BLaER1 (cell line): ENCODE measurements around the gene AP4M1.

Experiments
- H3K27ac ChIP-seq: shearing (Covaris generic); formaldehyde crosslinking; 2 replicates; pipeline ENCODE4 v1.8.1; 2022
- H3K27me3 ChIP-seq: shearing (Covaris generic); formaldehyde crosslinking; 2 replicates; pipeline ENCODE4 v1.8.1; 2022
- H3K36me3 ChIP-seq: shearing (Covaris generic); formaldehyde crosslinking; 2 replicates; pipeline ENCODE4 v1.8.1; 2022
- H3K4me1 ChIP-seq: shearing (Covaris generic); formaldehyde crosslinking; 2 replicates; pipeline ENCODE4 v1.8.1; 2022
- H3K4me2 ChIP-seq: shearing (Covaris generic); formaldehyde crosslinking; 2 replicates; pipeline ENCODE4 v1.8.1; 2022
- H3K4me3 ChIP-seq: shearing (Covaris generic); formaldehyde crosslinking; 2 replicates; pipeline ENCODE4 v1.8.1; 2022
- H3K9ac ChIP-seq: shearing (Covaris generic); formaldehyde crosslinking; 2 replicates; pipeline ENCODE4 v1.8.1; 2022
- H3K9me3 ChIP-seq: shearing (Covaris generic); formaldehyde crosslinking; 2 replicates; pipeline ENCODE4 v1.8.1; 2022
- H4K20me1 ChIP-seq: shearing (Covaris generic); formaldehyde crosslinking; 2 replicates; pipeline ENCODE4 v1.8.1; 2022
- Cebpa-rat ChIP-seq: shearing (Covaris generic); IDR thresholded peaks from 2 replicates; pipeline ENCODE4 v1.8.1; 2022

The AP4M1 gene

DNA sequence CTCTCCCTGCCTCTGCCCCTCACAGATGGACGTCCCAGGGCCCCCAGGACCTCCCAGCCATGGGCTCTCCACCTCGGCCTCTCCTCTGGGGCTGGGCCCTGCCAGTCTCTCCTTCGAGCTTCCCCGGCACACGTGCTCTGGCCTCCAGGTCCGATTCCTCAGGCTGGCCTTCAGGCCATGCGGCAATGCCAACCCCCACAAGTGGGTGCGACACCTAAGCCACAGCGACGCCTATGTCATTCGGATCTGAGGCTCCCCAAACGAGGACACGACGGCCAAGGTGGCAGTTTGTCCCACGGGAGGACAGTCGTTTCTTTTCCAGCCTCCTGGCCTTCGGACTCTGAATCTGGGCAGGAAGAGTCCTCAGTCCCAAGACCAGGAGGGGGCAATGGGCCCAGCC lies 5.2 kb downstream of the AP4M1 start:
- Histone ChIP-seq H3K4me3 (no peak overlapping the region), H3K27ac (no peak overlapping the region), H4K20me1 (no peaks in the 10 kb centered on the region), H3K4me2 (no peak overlapping the region), H3K9ac (no peak overlapping the region), H3K9me3 (no peaks in the 10 kb centered on the region), H3K4me1 (peaks cover 36% of the 10 kb centered on the region), H3K27me3 (no peaks in the 10 kb centered on the region), H3K36me3 (peaks cover 90% of the 10 kb centered on the region)
- TF ChIP-seq Cebpa-rat: no peak

- no peaks in the 10 kb centered on the region for H3K27me3 ChIP-seq
- H3K9ac ChIP-seq: no peak overlapping the region
- H3K36me3 ChIP-seq: peaks cover 96% of the 10 kb centered on the region
- TF ChIP-seq Cebpa-rat: no peak
- H4K20me1 ChIP-seq: no peaks in the 10 kb centered on the region
- no peaks in the 10 kb centered on the region for H3K9me3 ChIP-seq
- no peak overlapping the region for H3K4me3 ChIP-seq
- H3K27ac ChIP-seq: no peak overlapping the region
- H3K4me1 ChIP-seq: peaks cover 40% of the 10 kb centered on the region
- no peak overlapping the region for H3K4me2 ChIP-seq
Measured at GRCh38 chr7:100107125-100107737, 5.8 kb downstream of the AP4M1 start.

DNA sequence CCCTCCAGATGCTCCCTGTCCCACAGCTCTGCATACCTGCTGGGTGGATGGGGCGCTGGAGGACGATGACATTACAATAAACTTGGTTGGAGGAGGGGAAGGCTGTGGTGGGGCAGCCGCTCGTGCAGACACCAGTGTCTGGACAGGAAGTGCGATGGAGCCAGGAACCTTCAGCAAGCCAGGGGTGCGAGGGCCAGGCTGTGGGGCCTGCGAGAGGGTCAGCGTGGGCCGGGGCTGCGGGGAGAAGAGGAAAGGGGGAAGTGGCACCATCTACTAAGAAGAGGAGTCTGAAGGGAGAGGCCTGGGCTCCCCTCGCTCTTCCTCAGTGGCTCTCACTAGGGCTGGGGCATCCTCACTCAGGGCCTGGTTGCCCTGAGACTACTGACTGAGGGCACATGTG lies 6.4 kb downstream of the AP4M1 start:
- Histone ChIP-seq H3K9me3 (no peaks in the 10 kb centered on the region), H3K4me1 (peaks cover 39% of the 10 kb centered on the region), H4K20me1 (no peaks in the 10 kb centered on the region), H3K4me3 (no peak overlapping the region), H3K4me2 (no peak overlapping the region), H3K9ac (no peak overlapping the region), H3K27ac (no peak overlapping the region), H3K27me3 (no peaks in the 10 kb centered on the region), H3K36me3 (peaks cover 100% of the 10 kb centered on the region)
- TF ChIP-seq Cebpa-rat: no peak

DNA sequence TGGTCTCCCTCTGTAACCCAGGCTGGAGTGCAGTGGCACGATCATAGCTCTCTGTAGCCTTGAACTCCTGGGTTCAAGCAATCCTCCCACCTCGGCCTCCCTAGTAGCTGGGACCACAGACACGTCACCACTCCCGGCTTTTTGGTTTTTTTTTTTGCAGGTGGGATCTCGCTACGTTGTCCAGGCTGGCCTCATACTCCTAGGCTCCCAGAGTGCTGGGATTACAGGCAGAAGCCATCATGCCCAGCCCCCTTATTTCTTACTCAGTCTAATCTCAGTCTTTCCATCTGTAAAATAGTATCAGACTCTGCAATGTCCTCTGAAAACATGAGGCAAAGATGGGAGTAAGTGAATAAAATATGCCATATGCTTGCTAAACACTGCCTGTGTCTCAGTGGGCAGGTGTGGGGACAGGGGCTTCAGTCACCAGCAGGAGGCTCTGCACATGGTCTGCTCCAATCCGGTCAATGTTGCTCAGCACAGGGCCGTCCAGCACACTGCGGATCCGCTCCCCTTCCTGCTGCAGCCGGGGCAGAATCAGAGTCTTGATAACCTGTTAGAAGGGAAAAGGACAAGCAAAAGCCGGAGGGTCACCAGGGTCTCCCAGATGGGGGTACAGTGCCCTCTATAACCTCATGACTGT lies 8.2 kb downstream of the AP4M1 start:
- no peaks in the 10 kb centered on the region for H4K20me1 ChIP-seq
- no peak for TF ChIP-seq Cebpa-rat
- no peak overlapping the region for H3K27ac ChIP-seq
- no peak overlapping the region for H3K4me3 ChIP-seq
- peaks cover 99% of the 10 kb centered on the region for H3K36me3 ChIP-seq
- no peak overlapping the region for H3K9ac ChIP-seq
- peaks cover 21% of the 10 kb centered on the region for H3K4me1 ChIP-seq
- H3K9me3 ChIP-seq: no peaks in the 10 kb centered on the region
- no peak overlapping the region for H3K4me2 ChIP-seq
- no peaks in the 10 kb centered on the region for H3K27me3 ChIP-seq

GRCh38 chr7:100111156-100111555 lies 9.7 kb downstream of the AP4M1 start:
- no peaks in the 10 kb centered on the region for H3K9me3 ChIP-seq
- H3K4me3 ChIP-seq: no peak overlapping the region
- no peaks in the 10 kb centered on the region for H4K20me1 ChIP-seq
- H3K4me2 ChIP-seq: peak overlapping the region; percentile 75
- TF ChIP-seq Cebpa-rat: no peak
- peaks cover 18% of the 10 kb centered on the region for H3K4me1 ChIP-seq
- no peaks in the 10 kb centered on the region for H3K27me3 ChIP-seq
- peak overlapping the region; percentile 48; the same call in 1 of the 2 replicates for H3K9ac ChIP-seq
- H3K27ac ChIP-seq: peak overlapping the region; percentile 56
- peaks cover 96% of the 10 kb centered on the region for H3K36me3 ChIP-seq

GRCh38 chr7:100111914-100112313 lies 10.5 kb downstream of the AP4M1 start:
- Histone ChIP-seq H3K4me1 (peaks cover 18% of the 10 kb centered on the region), H3K4me3 (no peak overlapping the region), H3K27me3 (no peaks in the 10 kb centered on the region), H3K9me3 (no peaks in the 10 kb centered on the region), H3K36me3 (peaks cover 91% of the 10 kb centered on the region), H3K4me2 (peak overlapping the region; percentile 75), H3K27ac (peak overlapping the region; percentile 56), H4K20me1 (no peaks in the 10 kb centered on the region), H3K9ac (peak overlapping the region; percentile 48; the same call in 1 of the 2 replicates)
- TF ChIP-seq Cebpa-rat: no peak

GRCh38 chr7:100115026-100115425 lies 13.6 kb downstream of the AP4M1 start:
- peaks cover 29% of the 10 kb centered on the region for H3K4me1 ChIP-seq
- H3K9ac ChIP-seq: no peak overlapping the region
- no peaks in the 10 kb centered on the region for H4K20me1 ChIP-seq
- no peak overlapping the region for H3K27ac ChIP-seq
- peaks cover 60% of the 10 kb centered on the region for H3K36me3 ChIP-seq
- H3K9me3 ChIP-seq: no peaks in the 10 kb centered on the region
- TF ChIP-seq Cebpa-rat: no peak
- no peaks in the 10 kb centered on the region for H3K27me3 ChIP-seq
- H3K4me2 ChIP-seq: no peak overlapping the region
- H3K4me3 ChIP-seq: no peak overlapping the region

GRCh38 chr7:100118388-100119071 lies 17.1 kb downstream of the AP4M1 start:
- H4K20me1 ChIP-seq: no peaks in the 10 kb centered on the region
- H3K4me3 ChIP-seq: peak overlapping the region; percentile 81
- peaks cover 20% of the 10 kb centered on the region for H3K4me1 ChIP-seq
- H3K9me3 ChIP-seq: no peaks in the 10 kb centered on the region
- no peaks in the 10 kb centered on the region for H3K27me3 ChIP-seq
- peak overlapping the region; percentile 96 for H3K27ac ChIP-seq
- TF ChIP-seq Cebpa-rat: no peak
- H3K9ac ChIP-seq: peak overlapping the region; percentile 91
- peak overlapping the region; percentile 95 for H3K4me2 ChIP-seq
- peaks cover 37% of the 10 kb centered on the region for H3K36me3 ChIP-seq

- Histone ChIP-seq H3K36me3 (peaks cover 37% of the 10 kb centered on the region), H3K4me3 (peak within 1 kb of the TSS; percentile 81), H3K27ac (peak within 1 kb of the TSS; percentile 96), H3K4me2 (peak within 1 kb of the TSS; percentile 95), H3K27me3 (no peaks in the 10 kb centered on the region), H3K4me1 (peaks cover 28% of the 10 kb centered on the region), H3K9ac (peak within 1 kb of the TSS; percentile 91), H4K20me1 (no peaks in the 10 kb centered on the region), H3K9me3 (no peaks in the 10 kb centered on the region)
- TF ChIP-seq Cebpa-rat: no peak
Measured at GRCh38 chr7:100119072-100119969, 17.9 kb downstream of the AP4M1 start, which contains the start of the genes CNPY4 and TAF6. TSS of gene CNPY4 (plus strand) at chr7:100119634. CDS start at chr7:100119745, 111 bp downstream. TSS of gene TAF6 (minus strand) at chr7:100119358. CDS start at chr7:100114209, 5,149 bp downstream.
